HepG2 (cell line): Measurements from ENCODE around the gene RPEL1. TPM values are rescaled to one million over a fixed set of nuclear protein-coding genes. Genes with fewer than 3 reads are reported as not detected.

Experiments used
- ARID3A ChIP-seq: IDR thresholded peaks from 2 replicates; pipeline ENCODE4 v1.6.1; 2012; ENCODE audit warnings: low read depth, low read length, improper control_type of control experiment
- ATF3 ChIP-seq: sonication (generic); formaldehyde crosslinking; IDR thresholded peaks from 2 replicates; pipeline ENCODE4 v1.4.0; 2020; ENCODE audit warnings: missing genetic modification reagents
- HBP1 ChIP-seq: IDR thresholded peaks from 2 replicates; pipeline ENCODE4 v1.6.1; 2016; ENCODE audit warnings: low read depth, control low read depth
- HMG20B ChIP-seq: conservative IDR thresholded peaks from 2 replicates; pipeline ENCODE4 v1.6.1; 2016; ENCODE audit warnings: missing genetic modification reagents, missing compliant biosample characterization
- HNF4G ChIP-seq, 2 experiments: sonication (generic) in 1 of 2; formaldehyde crosslinking in 1 of 2; IDR thresholded peaks; 2 replicates each; pipeline versions ENCODE4 v1.4.0 to v1.6.1; 2011 to 2020; ENCODE audit warnings: borderline replicate concordance in 2 of 2, low read depth in 2 of 2, mild to moderate bottlenecking in 2 of 2, low read length in 1 of 2, missing genetic modification reagents in 1 of 2, moderate library complexity in 1 of 2
- HOXA3 ChIP-seq: sonication (generic); formaldehyde crosslinking; IDR thresholded peaks from 2 replicates; pipeline ENCODE4 v1.5.0; 2020; ENCODE audit warnings: missing genetic modification reagents
- IRF9 ChIP-seq: sonication (generic); formaldehyde crosslinking; IDR thresholded peaks from 2 replicates; pipeline ENCODE4 v1.8.0; 2022; ENCODE audit warnings: missing genetic modification reagents, mild to moderate bottlenecking, borderline replicate concordance
- MLLT10 ChIP-seq: sonication (generic); formaldehyde crosslinking; IDR thresholded peaks from 2 replicates; pipeline ENCODE4 v1.4.0; 2020; ENCODE audit warnings: missing genetic modification reagents
- RNF2 ChIP-seq: fragments of 450-650 bp; conservative IDR thresholded peaks from 2 replicates; pipeline ENCODE4 v1.6.1; 2016; ENCODE audit warnings: low read depth
- SOX5 ChIP-seq: IDR thresholded peaks from 2 replicates; pipeline ENCODE4 v1.6.1; 2016; ENCODE audit warnings: borderline replicate concordance
- SP5 ChIP-seq: IDR thresholded peaks from 2 replicates; pipeline ENCODE4 v1.6.1; 2016; ENCODE audit warnings: low read depth, borderline replicate concordance
- TEAD2 ChIP-seq: sonication (generic); formaldehyde crosslinking; IDR thresholded peaks from 2 replicates; pipeline ENCODE4 v1.9.0; 2021; ENCODE audit warnings: missing genetic modification reagents
- THAP8 ChIP-seq: sonication (generic); formaldehyde crosslinking; IDR thresholded peaks from 2 replicates; pipeline ENCODE4 v1.5.1; 2020; ENCODE audit warnings: missing genetic modification reagents, mild to moderate bottlenecking, borderline replicate concordance
- THYN1 ChIP-seq: sonication (generic); formaldehyde crosslinking; IDR thresholded peaks from 2 replicates; pipeline ENCODE4 v1.8.1; 2023; ENCODE audit warnings: low read depth, mild to moderate bottlenecking, moderate library complexity, missing genetic modification reagents, borderline replicate concordance
- U2AF1 ChIP-seq: fragments of 200-400 bp; formaldehyde crosslinking; optimal IDR thresholded peaks from 2 replicates; pipeline ENCODE3; 2017; ENCODE audit warnings: mild to moderate bottlenecking, low read depth, low read length
- YY1 ChIP-seq: IDR thresholded peaks from 2 replicates; pipeline ENCODE4 v1.6.1; 2011; ENCODE audit warnings: low read length, low read depth, moderate library complexity, mild to moderate bottlenecking; ENCODE audit not compliant: insufficient read depth, insufficient replicate concordance
- ZMAT3 ChIP-seq: sonication (generic); formaldehyde crosslinking; conservative IDR thresholded peaks from 2 replicates; pipeline ENCODE4 v1.7.0; 2021; ENCODE audit warnings: missing genetic modification reagents
- ZNF317 ChIP-seq: sonication (generic); formaldehyde crosslinking; IDR thresholded peaks from 2 replicates; pipeline ENCODE4 v1.5.0; 2020; ENCODE audit warnings: mild to moderate bottlenecking, missing genetic modification reagents
- ZNF367 ChIP-seq: sonication (generic); formaldehyde crosslinking; IDR thresholded peaks from 2 replicates; pipeline ENCODE4 v1.4.0; 2020; ENCODE audit warnings: missing genetic modification reagents, borderline replicate concordance
- ZNF546 ChIP-seq: sonication (generic); formaldehyde crosslinking; conservative IDR thresholded peaks from 2 replicates; pipeline ENCODE4 v1.8.1; 2023; ENCODE audit warnings: mild to moderate bottlenecking, missing genetic modification reagents
- ZNF761 ChIP-seq: sonication (generic); formaldehyde crosslinking; conservative IDR thresholded peaks from 2 replicates; pipeline ENCODE4 v1.4.0; 2020; ENCODE audit warnings: mild to moderate bottlenecking, missing genetic modification reagents
- ZNF839 ChIP-seq: sonication (generic); formaldehyde crosslinking; IDR thresholded peaks from 2 replicates; pipeline ENCODE4 v1.4.0; 2020; ENCODE audit warnings: missing genetic modification reagents, mild to moderate bottlenecking, borderline replicate concordance
- polyA plus RNA-seq, 8 experiments: library from polyadenylated mRNA; depleted of rRNA in 3 of 8; stranded (reverse) in 7 of 8; unstranded in 1 of 8; fragments of >200 nt; fragmentation: Illumina TruSeq in 4 of 8; extraction: Trizol in 4 of 8; gene quantifications; 2 replicates each; pipeline versions ENCODE4 v1.2.1 to v1.2.3, GENCODE V29; 2011 to 2016; ENCODE audit warnings: low read depth in 4 of 8, missing spikeins in 1 of 8, mixed read lengths in 1 of 8; ENCODE audit not compliant: insufficient read depth in 1 of 8
- total RNA-seq, 5 experiments: library from RNA; depleted of rRNA; stranded (reverse); fragments of >200 nt; fragmentation: Illumina TruSeq; extraction: Trizol; gene quantifications; 2 replicates each; pipeline ENCODE4 v1.2.3, GENCODE V29; 2016; ENCODE audit warnings: low read depth in 1 of 5

Gene RPEL1
- total and polyA plus RNA-seq, 2 of the 13 experiments (the other 11 are each of a cell fraction or from before 2014, with no cell fraction given): 0.04 to 0.07 TPM

- TF ChIP-seq IRF9 (CRISPR knock-in tag) (no peak), U2AF1 (no peak), RNF2 (no peak), HOXA3 (CRISPR knock-in tag) (no peak), ATF3 (CRISPR knock-in tag) (no peak), THYN1 (CRISPR knock-in tag) (no peak), HMG20B (no peak), YY1 (no peak), ZMAT3 (no peak), SP5 (CRISPR knock-in tag) (0 out of 2 replicates have a peak, but pooled peaks have one; percentile 36), HNF4G (IDR thresholded peaks at IDR 0.05; ENCODE audit: borderline replicate concordance, low read depth, low read length) (no peak), HNF4G (CRISPR knock-in tag; IDR thresholded peaks at IDR 0.05; ENCODE audit: borderline replicate concordance, low read depth) (no peak), SOX5 (peak; percentile 29; the same call in 1 of the 2 replicates), ZNF839 (CRISPR knock-in tag) (no peak), HBP1 (no peak), ZNF761 (CRISPR knock-in tag) (no peak), ZNF317 (CRISPR knock-in tag) (0 out of 2 replicates have a peak, but pooled peaks have one; percentile 33), ZNF367 (CRISPR knock-in tag) (no peak), ARID3A (no peak), TEAD2 (CRISPR knock-in tag) (no peak), THAP8 (CRISPR knock-in tag) (no peak), ZNF546 (CRISPR knock-in tag) (no peak), MLLT10 (no peak)
These were observed 13.5 kb upstream of the RPEL1 start (continued) for GRCh38 chr10:103232131-103232673.
